MV-4-11 (cell line): Measurements from ENCODE around the gene MYL3.

ENCODE experiments used
- DNase-seq: peaks from one replicate; lab custom pipeline; 2025; lab: John Stamatoyannopoulos, UW

Gene MYL3

GRCh38 chr3:46883054-46883829 is 20.0 kb upstream of the MYL3 start:
- no peak for DNase-seq

DNA sequence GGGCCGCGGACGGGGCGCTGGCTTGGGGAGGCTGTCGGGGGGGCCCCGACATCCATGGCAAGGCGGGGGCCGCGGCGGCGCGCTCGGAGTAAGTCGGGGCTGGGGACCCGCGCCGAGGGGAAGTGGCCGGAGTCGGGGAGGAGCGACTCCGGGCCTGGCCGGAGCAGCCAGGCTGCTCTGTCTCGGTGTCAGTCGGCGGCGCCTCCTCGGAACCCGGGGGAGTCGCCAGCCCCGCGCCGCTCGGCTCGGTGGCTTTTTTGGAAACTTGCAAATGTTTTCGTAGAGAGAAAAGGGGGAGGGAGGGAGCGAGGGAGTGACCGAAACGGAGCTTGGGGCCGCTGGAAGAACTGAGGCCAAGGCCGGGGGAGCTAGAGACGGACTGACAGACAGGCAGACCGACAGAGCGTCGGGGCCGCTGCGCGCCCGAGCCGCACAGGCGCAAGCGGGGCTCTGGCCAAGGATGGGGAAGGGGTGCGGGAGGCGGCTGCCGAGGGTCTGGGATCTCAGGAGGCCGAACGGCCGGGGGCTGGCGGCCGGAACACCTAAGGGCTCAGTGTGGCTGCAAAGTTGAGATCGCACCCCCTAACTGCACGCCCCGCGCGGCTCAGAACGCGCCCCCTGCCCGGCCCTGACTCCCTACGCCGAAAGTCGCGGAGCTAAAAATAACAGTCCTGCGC is 19.3 kb upstream of the MYL3 start:
- DNase-seq, result no peak

DNA sequence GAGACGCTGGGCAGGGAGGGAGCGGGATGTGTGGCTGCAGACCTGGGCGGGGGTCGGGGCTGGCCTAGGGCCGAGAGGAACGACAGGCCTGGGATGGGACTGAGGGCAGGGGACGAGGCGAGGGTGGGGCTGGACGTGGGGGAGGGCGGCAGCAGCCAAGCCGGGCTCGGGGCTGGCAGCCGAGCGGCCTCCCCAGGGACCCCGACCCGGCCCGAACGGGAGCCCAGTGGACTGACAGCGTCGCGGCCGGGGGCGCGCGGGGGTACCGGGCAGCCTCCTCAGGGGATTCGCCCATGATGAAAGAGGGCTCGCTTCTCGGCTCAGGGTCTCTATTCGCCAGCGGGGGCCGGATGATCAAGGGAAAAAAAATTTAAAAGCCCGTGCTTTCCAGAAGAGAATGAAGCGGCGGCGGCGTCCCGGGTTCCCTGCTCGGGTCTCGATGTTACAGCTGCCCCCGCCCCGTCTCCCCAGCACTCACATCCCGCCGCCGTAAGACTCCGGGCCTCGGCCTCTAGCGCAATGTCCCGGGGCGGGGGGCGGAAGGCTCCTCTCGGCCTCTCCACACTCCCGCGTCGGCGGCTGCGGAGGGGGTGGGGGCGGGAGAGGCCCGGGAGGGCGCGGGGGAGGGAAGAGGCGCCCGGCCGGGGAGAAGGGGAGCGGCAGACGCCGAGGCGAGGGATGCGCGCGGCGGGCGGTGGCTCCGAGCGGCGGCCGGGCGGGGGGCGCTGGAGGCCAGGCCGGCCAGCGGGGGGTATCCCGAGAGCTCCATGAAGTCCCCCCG is 18.5 kb upstream of the MYL3 start:
- no peak for DNase-seq

DNA sequence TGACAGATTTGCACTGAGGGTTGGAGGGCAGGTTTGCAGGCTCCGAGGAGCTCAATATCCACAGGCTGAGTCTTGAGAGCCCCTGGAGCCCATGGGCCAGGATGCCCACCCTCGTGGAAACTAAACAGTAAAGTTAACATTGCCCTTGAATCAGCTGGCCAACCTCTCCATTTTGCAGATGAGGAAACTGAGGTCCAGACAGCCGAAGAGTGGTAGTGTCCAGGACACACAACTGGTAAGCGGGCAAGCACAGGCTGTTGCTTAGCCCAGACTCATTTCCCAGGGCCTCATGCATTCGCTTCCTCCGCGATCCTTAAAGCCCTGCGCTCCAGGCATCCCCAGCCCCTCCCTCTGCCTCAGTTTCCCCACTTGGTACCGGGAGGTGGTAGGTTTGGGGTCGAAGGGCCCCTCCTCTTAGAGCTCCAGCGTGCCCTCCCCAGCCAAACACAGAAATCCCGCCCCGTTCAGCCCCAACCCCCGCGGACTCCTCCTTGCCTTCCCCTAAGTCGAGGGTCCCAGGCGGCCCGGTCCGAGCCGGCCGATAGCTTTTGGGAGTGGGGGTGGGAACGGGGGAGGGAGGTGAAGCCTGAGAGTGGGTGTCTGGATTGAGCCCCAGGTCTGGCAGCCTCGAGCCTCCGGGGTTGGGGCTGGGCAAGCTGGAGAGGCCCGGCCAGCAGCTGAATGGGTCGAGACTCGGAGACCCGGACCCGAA is 17.8 kb upstream of the MYL3 start:
- DNase-seq, result no peak

GRCh38 chr3:46878781-46879436 is 15.7 kb upstream of the MYL3 start:
- DNase-seq, result no peak

DNA sequence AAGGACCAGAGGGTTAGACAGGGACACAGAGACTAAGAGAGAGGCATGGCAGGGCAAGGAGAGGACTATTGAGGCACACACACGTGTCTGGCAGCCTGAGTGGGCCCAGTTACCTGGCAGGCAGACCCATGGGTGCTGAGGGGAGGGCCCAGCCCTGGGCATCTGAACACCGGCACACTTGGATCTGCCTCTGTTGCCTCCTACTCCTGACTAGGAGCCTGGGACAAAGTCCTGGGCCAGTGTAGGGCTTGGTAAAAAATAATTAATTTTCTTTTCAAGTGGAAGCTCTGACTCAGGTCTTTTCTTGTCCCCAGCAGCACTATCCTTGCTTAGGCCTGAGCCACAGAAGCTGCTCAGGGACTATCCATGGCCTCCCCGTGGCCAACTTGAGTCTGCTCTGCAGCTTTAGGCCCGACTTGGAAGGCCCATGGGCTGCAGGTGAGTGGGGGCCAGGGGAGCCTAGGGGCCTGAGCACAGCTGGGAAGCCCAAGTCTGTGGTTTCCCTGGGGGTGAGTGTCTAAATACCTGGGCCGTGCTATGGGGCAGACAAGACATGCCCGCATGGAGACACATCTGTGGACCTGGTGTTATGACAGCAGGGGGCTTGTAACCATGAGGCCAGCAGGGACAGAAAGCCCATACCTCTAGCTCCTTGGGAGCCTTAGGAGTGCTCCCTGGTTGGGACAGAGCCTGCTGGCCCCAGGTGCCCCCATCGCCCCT is 14.3 kb upstream of the MYL3 start, which contains the start of gene PTH1R:
Gene PTH1R (plus strand): TSS at position 316 of the 720 bp plus-strand sequence. CDS start 5,839 bp downstream, outside the sequence.
- DNase-seq, result no peak

- no peak for DNase-seq
These were observed 13.4 kb upstream of the MYL3 start for GRCh38 chr3:46876313-46877300.

DNA sequence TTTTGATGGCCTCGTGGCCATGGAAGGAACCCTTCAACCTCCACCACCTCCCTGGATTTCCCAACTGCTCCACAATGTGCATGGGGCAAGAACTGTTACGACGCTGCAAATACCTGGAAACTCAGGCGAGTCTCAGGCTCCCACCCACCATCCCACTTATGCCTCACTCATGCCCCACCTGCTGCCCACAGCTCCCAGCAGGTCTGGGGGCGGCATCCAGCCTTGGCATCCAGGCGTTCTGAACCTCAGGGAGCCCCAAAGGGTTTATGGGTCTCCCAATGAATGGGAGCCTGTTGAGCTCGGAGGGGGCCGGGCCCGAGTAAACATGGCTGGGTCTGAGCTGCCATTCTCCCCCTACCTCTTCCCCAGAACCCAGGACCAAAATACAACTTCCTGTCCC is 12.3 kb upstream of the MYL3 start:
- DNase-seq, result no peak

DNA sequence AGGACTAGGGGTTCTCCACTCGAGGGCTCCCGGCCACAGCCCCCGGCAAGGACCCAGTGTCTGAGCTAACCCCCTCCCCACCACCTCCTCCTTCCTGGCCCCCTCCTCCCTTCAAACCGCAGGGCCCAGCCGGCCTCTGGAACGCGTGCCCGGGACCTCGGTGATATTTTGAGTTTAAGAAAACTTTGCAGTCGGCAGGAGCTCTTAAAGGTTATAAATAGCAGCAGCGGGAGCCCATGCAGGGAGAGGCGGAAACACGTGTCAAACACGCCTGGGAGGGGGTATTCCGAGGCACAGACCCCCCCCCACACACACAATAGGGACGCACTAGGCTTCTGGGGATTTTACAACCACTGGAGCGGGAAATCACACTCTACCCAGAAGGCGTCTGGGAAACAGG is 11.2 kb upstream of the MYL3 start:
- DNase-seq, result no peak

DNA sequence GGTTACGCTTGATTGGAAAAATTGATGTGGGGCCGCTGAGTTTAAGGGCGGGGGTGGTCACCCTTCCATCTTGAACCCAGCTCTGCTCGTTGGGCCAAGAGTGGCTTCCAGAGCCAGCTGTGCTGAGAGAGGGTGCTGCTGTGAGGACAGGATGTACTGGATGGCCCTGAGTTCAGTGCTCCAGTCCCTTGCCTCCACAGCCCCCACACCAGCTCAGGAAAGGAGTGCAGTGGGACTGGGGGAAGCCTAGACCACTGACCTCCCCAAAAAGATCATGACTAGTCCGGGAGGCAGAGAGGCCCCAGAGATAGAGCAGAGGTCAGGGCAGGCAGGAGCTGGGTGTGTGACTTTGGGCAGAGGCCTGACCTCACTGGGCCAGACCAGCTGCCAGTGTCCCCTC is 10.3 kb upstream of the MYL3 start:
- DNase-seq, result no peak

GRCh38 chr3:46871222-46871621 is 8.0 kb upstream of the MYL3 start:
- DNase-seq, result no peak

GRCh38 chr3:46870651-46871050 is 7.4 kb upstream of the MYL3 start:
- no peak for DNase-seq

DNA sequence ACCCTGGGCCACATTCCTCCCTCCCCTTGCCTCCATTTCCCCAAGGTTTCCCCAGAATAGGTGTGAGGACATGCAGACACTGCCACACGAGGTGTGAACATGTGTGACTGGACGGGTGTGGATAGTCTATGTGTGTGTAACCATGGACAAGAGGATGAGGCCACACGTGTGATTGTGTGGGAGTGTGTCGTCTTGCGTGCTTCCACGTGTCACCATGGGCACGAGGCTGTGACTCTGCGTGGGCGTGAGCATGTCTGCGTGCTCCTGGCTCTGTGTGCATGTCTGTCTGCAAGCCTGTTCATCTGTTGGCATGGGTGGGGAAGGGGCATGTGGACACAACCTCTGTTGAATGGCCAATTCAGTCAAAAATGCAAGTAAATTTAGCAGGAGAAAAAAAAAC is 6.2 kb upstream of the MYL3 start:
- DNase-seq, result no peak

GRCh38 chr3:46868948-46869347 is 5.7 kb upstream of the MYL3 start:
- no peak for DNase-seq

DNA sequence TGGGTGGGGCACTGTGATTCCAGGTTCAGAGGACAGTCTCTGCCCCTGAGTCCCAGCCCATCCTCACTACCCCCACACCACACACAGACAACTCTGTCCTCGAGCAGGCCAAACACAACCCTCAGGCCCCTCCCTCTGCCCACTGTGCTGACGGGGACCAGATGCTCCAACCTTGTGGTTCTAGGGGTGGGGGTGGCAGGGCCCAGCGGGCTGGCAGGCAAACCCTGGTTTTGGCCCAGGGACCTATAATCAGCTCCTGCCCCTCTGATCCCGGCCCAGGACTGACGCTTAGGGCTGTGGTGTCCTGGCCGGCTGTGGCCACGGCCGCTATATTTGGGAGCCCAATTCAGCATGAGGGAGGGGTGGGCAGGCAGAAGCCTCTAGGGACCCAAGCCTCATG is 5.0 kb upstream of the MYL3 start:
- no peak for DNase-seq

GRCh38 chr3:46867550-46867898 is 4.3 kb upstream of the MYL3 start:
- DNase-seq, result no peak

DNA sequence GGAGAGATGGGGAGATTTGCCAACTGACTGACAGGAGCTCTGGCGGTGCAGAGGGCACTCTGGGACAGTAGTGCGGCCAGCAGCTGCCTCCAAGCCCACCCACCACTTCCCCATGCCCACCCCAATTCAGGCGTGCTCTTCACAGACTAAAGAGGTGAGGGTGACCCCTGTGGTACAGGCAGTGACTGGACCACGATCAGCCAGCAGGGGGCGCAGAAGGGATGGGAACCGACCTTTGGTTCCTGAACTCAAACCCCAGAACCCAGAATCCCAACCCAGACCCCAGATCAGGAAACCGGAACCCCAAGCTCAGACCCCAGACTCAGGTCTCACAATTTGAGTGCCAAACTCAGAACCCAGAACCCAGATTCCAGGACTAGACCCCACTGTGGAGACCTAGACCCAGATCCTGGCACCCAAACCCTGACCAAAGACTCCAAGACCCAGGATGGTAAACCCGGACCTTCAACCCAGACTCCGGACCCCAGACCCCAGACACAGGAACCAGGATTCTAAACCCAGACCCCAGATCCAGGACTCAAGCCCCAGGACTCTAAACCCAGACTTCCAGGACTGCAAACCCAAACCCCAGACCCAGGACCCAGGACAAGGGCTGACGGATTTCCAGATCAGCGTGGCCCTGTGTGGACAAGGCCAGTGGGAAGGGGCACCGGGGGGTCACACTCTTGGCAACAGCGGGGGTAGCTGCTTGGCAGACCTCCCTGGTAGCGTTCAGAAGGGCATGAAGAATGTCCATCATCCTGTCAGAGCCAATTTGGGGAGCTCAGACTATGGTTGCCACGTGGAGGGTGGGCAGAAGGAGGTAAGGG is 3.7 kb upstream of the MYL3 start:
- DNase-seq, result peak; percentile 8

DNA sequence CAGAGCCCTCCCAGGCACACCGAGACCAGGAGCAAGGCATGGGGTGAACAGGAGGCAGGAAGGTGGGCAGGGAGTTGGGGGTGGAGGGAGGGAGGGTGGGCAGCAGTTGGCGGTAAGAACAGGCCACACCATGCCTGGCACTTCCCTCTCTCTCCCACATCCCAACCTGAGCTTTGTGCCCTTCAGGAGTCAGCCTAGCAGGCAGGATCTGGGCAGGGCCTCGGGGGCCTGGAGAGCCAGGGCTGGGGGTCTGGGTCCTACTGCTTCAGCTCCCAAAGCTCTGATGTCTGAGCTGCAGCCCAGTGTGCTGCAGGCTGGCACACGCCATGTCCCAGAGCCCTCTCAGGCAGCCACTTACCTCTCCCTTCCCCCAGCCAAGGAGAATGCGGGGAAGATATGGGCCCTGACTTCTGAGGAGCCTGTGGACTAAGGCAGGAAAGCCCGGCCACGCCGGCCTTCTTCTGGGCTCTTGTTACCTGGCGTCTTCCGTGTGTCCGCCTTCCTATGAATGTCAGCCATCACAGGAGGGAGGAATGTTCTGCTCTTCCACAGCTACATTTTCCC is 2.9 kb upstream of the MYL3 start:
- no peak for DNase-seq

DNA sequence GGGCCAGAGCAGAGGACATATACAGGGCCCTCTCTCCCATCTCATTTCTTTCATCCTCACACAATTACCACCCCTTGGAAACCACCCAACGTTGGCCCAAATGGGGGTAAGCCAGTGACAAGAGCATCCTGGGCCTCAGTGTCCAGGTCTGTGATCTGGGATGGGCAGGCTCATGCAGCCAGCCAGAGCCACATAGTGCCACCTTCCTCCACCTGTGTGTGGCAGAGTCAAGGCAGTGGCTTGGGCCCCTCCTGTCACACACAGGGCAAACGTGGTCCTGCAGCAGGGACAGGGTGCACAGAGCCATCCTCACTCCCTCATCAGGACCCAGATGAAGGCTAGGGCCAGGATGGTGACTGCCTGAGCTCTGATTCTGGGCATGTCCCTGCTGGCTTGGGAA is 2.3 kb upstream of the MYL3 start:
- DNase-seq, result no peak
